Mucosa of stomach (tissue), 1 donor: ENCODE data around the gene MICOS13.

Experiments
- H3K27me3 ChIP-seq: one replicate; pipeline ENCODE4 v1.7.0; 2013; ENCODE audit warnings: mild to moderate bottlenecking, low read length; ENCODE audit not compliant: control insufficient read depth, insufficient read depth
- H3K36me3 ChIP-seq: one replicate; pipeline ENCODE4 v1.7.0; 2013; ENCODE audit warnings: low read length; ENCODE audit not compliant: control insufficient read depth, insufficient read depth
- H3K4me1 ChIP-seq: one replicate; pipeline ENCODE4 v1.7.0; 2013; ENCODE audit warnings: mild to moderate bottlenecking, low read length; ENCODE audit not compliant: control insufficient read depth, insufficient read depth
- H3K4me3 ChIP-seq: one replicate; pipeline ENCODE4 v1.7.0; 2013; ENCODE audit warnings: low read length
- H3K9ac ChIP-seq: one replicate; pipeline ENCODE4 v1.7.0; 2013; ENCODE audit warnings: mild to moderate bottlenecking, low read length, moderate library complexity
- H3K9me3 ChIP-seq: one replicate; pipeline ENCODE4 v1.7.0; 2013; ENCODE audit warnings: mild to moderate bottlenecking, low read length, moderate library complexity; ENCODE audit not compliant: control insufficient read depth
- donor health status: Pancreatic carcinoma.

MICOS13 gene

GRCh38 chr19:5680437-5681368 lies at the start of gene MICOS13, which contains the start of gene HSD11B1L:
Gene MICOS13, minus strand, starts transcription at chr19:5680516. Its CDS starts 30 bp downstream, at chr19:5680486.
Gene HSD11B1L, plus strand, starts transcription at chr19:5681027. Its CDS starts 3,806 bp downstream, at chr19:5684833.
- Histone ChIP-seq H3K4me3 (peak within 1 kb of the TSS; percentile 92), H3K36me3 (no peaks in the 10 kb centered on the region), H3K4me1 (peaks cover 15% of the 10 kb centered on the region), H3K9ac (peak within 1 kb of the TSS; percentile 88), H3K27me3 (no peaks in the 10 kb centered on the region), H3K9me3 (no peaks in the 10 kb centered on the region)

- H3K4me1 ChIP-seq: no peaks in the 10 kb centered on the region
- no peak overlapping the region for H3K4me3 ChIP-seq
- no peaks in the 10 kb centered on the region for H3K9me3 ChIP-seq
- H3K27me3 ChIP-seq: no peaks in the 10 kb centered on the region
- H3K36me3 ChIP-seq: no peaks in the 10 kb centered on the region
- H3K9ac ChIP-seq: no peak overlapping the region
These were observed 47.2 kb upstream of the MICOS13 start for GRCh38 chr19:5727453-5728050.

- Histone ChIP-seq H3K36me3 (no peaks in the 10 kb centered on the region), H3K27me3 (no peaks in the 10 kb centered on the region), H3K9me3 (no peaks in the 10 kb centered on the region), H3K4me3 (peak within 1 kb of the TSS; percentile 89), H3K9ac (peak within 1 kb of the TSS; percentile 79), H3K4me1 (peaks cover 14% of the 10 kb centered on the region)
These were observed 39.9 kb upstream of the MICOS13 start, which contains the start of the genes CATSPERD and LONP1 for GRCh38 chr19:5719961-5720790. Gene CATSPERD, plus strand, starts transcription at chr19:5720637. Its CDS starts 101 bp downstream, at chr19:5720738. Gene LONP1, minus strand, starts transcription at chr19:5720146. Its CDS starts 14 bp downstream, at chr19:5720132.

GRCh38 chr19:5719274-5719960 lies 39.1 kb upstream of the MICOS13 start:
- Histone ChIP-seq H3K4me1 (peaks cover 14% of the 10 kb centered on the region), H3K9ac (peak overlapping the region; percentile 79)

GRCh38 chr19:5718579-5719273 lies 38.4 kb upstream of the MICOS13 start:
- Histone ChIP-seq H3K9ac (peak overlapping the region; percentile 79), H3K4me1 (peaks cover 14% of the 10 kb centered on the region), H3K27me3 (no peaks in the 10 kb centered on the region), H3K9me3 (no peaks in the 10 kb centered on the region), H3K36me3 (no peaks in the 10 kb centered on the region), H3K4me3 (peak overlapping the region; percentile 89)

More at GRCh38 chr19:5719274-5719960, 39.1 kb upstream of the MICOS13 start:
- no peaks in the 10 kb centered on the region for H3K27me3 ChIP-seq
- peak overlapping the region; percentile 89 for H3K4me3 ChIP-seq
- H3K36me3 ChIP-seq: no peaks in the 10 kb centered on the region
- H3K9me3 ChIP-seq: no peaks in the 10 kb centered on the region

- Histone ChIP-seq H3K9ac (peak overlapping the region; percentile 79), H3K4me3 (no peak overlapping the region), H3K36me3 (no peaks in the 10 kb centered on the region), H3K27me3 (no peaks in the 10 kb centered on the region), H3K9me3 (no peaks in the 10 kb centered on the region), H3K4me1 (peaks cover 14% of the 10 kb centered on the region)
These were observed 37.8 kb upstream of the MICOS13 start for GRCh38 chr19:5718037-5718578.

GRCh38 chr19:5717215-5717935 lies 37.1 kb upstream of the MICOS13 start:
- Histone ChIP-seq H3K36me3 (no peaks in the 10 kb centered on the region), H3K9ac (no peak overlapping the region), H3K4me1 (peaks cover 14% of the 10 kb centered on the region), H3K9me3 (no peaks in the 10 kb centered on the region), H3K4me3 (no peak overlapping the region), H3K27me3 (no peaks in the 10 kb centered on the region)

- peaks cover 10% of the 10 kb centered on the region for H3K36me3 ChIP-seq
- peaks cover 14% of the 10 kb centered on the region for H3K4me1 ChIP-seq
- H3K9me3 ChIP-seq: no peaks in the 10 kb centered on the region
- H3K4me3 ChIP-seq: no peak overlapping the region
- no peak overlapping the region for H3K9ac ChIP-seq
- no peaks in the 10 kb centered on the region for H3K27me3 ChIP-seq
These were observed 34.5 kb upstream of the MICOS13 start for GRCh38 chr19:5714816-5715215.

GRCh38 chr19:5713228-5713627 lies 32.9 kb upstream of the MICOS13 start:
- H3K4me3 ChIP-seq: no peak overlapping the region
- peaks cover 10% of the 10 kb centered on the region for H3K36me3 ChIP-seq
- H3K4me1 ChIP-seq: peaks cover 3% of the 10 kb centered on the region
- H3K9me3 ChIP-seq: no peaks in the 10 kb centered on the region
- H3K27me3 ChIP-seq: no peaks in the 10 kb centered on the region
- H3K9ac ChIP-seq: no peak overlapping the region

- Histone ChIP-seq H3K9ac (no peak overlapping the region), H3K4me3 (no peak overlapping the region), H3K4me1 (no peaks in the 10 kb centered on the region), H3K9me3 (no peaks in the 10 kb centered on the region), H3K27me3 (no peaks in the 10 kb centered on the region), H3K36me3 (peaks cover 10% of the 10 kb centered on the region)
These were observed 31.4 kb upstream of the MICOS13 start for GRCh38 chr19:5711713-5712161.
